ENCODE data around the gene ADAM12. TPM values are rescaled to one million over a fixed set of nuclear protein-coding genes. Genes with fewer than 3 reads are reported as not detected.

Gene ADAM12
- total and polyA plus RNA-seq, 10 of the 15 experiments (the other 5 are each of a cell fraction or from before 2014, with no cell fraction given) = under 0.01 to 0.62 (median 0.04) TPM; not detected in 5

DNA sequence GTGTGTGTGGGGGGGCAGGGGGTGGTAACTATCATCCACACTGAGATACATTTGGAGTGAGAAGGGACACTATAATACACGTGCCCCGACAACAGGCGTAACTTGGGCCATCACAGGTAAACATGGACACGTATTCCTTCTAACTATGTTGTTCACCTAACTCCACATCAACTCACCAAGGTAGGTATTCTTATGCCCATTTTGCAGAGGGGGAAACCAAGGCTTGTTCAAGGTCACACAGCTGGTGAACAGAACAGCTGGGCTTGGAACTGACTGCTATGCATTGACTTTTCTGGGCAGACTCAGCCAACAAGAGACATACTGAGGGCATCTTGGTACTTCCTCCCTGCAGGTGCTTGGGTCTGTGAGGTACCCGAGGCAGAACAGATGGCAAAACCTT is 170.1 kb downstream of the ADAM12 start:
- in situ Hi-C loops (cut with MboI) = no loop called here
- Histone ChIP-seq H3K4me1 (ENCODE audit: control insufficient read depth, insufficient read depth, low read length) (no peaks in the 10 kb centered on the region), H3K9ac (ENCODE audit: control insufficient read depth, insufficient read depth, low read length) (no peak overlapping the region), H4K20me1 (ENCODE audit: control insufficient read depth, insufficient read depth) (no peaks in the 10 kb centered on the region), H3K9me3 (replicated peaks; ENCODE audit: control insufficient read depth, insufficient read depth, low read length) (no peaks in the 10 kb centered on the region), H3K4me3 (no peak overlapping the region), H3K79me2 (ENCODE audit: control insufficient read depth, insufficient read depth, low read length) (no peaks in the 10 kb centered on the region), H2AFZ (ENCODE audit: control insufficient read depth, low read depth, low read length) (no peak overlapping the region), H3K27ac (ENCODE audit: control insufficient read depth, insufficient read depth) (no peak overlapping the region), H3K27me3 (replicated peaks in 1 of 2; ENCODE audit: control insufficient read depth in 2 of 2, insufficient read depth in 2 of 2, low read length in 1 of 2) (no peaks in the 10 kb centered on the region), H3K36me3 (ENCODE audit: control insufficient read depth in 2 of 2, insufficient read depth in 2 of 2, low read length in 1 of 2) (no peaks in the 10 kb centered on the region), H3K4me2 (ENCODE audit: control insufficient read depth, insufficient read depth) (no peak overlapping the region)
- ChIA-PET CTCF (interaction anchor here (0.6 kb wide), 1 partner anchor 11 kb away, joined by 3 read pairs; no protein-coding TSS in a partner anchor), RAD21 (ENCODE audit: unreplicated experiment) (no interaction called here), POLR2A (interaction anchor here (0.7 kb wide), 1 partner anchor 1979 kb away, joined by 3 read pairs; no protein-coding TSS in a partner anchor), SMC1A (ENCODE audit: uncharacterized antibody, unreplicated experiment) (no interaction called here)
- DNase-seq (ENCODE audit: low read depth, low spot score) (no peak), FAIRE-seq (no peak), ATAC-seq (no peak)
- no TSS peak for BruUV-seq (replicated peaks)
- TF ChIP-seq, protein P1, sequence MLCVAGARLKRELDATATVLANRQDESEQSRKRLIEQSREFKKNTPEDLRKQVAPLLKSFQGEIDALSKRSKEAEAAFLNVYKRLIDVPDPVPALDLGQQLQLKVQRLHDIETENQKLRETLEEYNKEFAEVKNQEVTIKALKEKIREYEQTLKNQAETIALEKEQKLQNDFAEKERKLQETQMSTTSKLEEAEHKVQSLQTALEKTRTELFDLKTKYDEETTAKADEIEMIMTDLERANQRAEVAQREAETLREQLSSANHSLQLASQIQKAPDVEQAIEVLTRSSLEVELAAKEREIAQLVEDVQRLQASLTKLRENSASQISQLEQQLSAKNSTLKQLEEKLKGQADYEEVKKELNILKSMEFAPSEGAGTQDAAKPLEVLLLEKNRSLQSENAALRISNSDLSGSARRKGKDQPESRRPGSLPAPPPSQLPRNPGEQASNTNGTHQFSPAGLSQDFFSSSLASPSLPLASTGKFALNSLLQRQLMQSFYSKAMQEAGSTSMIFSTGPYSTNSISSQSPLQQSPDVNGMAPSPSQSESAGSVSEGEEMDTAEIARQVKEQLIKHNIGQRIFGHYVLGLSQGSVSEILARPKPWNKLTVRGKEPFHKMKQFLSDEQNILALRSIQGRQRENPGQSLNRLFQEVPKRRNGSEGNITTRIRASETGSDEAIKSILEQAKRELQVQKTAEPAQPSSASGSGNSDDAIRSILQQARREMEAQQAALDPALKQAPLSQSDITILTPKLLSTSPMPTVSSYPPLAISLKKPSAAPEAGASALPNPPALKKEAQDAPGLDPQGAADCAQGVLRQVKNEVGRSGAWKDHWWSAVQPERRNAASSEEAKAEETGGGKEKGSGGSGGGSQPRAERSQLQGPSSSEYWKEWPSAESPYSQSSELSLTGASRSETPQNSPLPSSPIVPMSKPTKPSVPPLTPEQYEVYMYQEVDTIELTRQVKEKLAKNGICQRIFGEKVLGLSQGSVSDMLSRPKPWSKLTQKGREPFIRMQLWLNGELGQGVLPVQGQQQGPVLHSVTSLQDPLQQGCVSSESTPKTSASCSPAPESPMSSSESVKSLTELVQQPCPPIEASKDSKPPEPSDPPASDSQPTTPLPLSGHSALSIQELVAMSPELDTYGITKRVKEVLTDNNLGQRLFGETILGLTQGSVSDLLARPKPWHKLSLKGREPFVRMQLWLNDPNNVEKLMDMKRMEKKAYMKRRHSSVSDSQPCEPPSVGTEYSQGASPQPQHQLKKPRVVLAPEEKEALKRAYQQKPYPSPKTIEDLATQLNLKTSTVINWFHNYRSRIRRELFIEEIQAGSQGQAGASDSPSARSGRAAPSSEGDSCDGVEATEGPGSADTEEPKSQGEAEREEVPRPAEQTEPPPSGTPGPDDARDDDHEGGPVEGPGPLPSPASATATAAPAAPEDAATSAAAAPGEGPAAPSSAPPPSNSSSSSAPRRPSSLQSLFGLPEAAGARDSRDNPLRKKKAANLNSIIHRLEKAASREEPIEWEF (IDR thresholded peaks at IDR 0.05; ENCODE audit: insufficient replicate concordance, low read depth, low read length) = no peak
- TF ChIP-seq RAD51 (IDR thresholded peaks at IDR 0.05) (no peak), CBX5 (IDR thresholded peaks at IDR 0.05; ENCODE audit: low read depth) (no peak), STAT1 (conservative IDR thresholded peaks at IDR 0.05) (no peak), POLR2AphosphoS5 (IDR thresholded peaks at IDR 0.05; ENCODE audit: low read length) (no peak), EZH2 (IDR thresholded peaks at IDR 0.05; ENCODE audit: borderline replicate concordance, control insufficient read depth, low read depth, low read length) (no peak), HDAC6 (IDR thresholded peaks at IDR 0.05; ENCODE audit: unreplicated experiment) (no peak), CHD2 (IDR thresholded peaks at IDR 0.05; ENCODE audit: borderline replicate concordance, low read depth, low read length) (no peak)
- TF ChIP-seq, protein P2, sequence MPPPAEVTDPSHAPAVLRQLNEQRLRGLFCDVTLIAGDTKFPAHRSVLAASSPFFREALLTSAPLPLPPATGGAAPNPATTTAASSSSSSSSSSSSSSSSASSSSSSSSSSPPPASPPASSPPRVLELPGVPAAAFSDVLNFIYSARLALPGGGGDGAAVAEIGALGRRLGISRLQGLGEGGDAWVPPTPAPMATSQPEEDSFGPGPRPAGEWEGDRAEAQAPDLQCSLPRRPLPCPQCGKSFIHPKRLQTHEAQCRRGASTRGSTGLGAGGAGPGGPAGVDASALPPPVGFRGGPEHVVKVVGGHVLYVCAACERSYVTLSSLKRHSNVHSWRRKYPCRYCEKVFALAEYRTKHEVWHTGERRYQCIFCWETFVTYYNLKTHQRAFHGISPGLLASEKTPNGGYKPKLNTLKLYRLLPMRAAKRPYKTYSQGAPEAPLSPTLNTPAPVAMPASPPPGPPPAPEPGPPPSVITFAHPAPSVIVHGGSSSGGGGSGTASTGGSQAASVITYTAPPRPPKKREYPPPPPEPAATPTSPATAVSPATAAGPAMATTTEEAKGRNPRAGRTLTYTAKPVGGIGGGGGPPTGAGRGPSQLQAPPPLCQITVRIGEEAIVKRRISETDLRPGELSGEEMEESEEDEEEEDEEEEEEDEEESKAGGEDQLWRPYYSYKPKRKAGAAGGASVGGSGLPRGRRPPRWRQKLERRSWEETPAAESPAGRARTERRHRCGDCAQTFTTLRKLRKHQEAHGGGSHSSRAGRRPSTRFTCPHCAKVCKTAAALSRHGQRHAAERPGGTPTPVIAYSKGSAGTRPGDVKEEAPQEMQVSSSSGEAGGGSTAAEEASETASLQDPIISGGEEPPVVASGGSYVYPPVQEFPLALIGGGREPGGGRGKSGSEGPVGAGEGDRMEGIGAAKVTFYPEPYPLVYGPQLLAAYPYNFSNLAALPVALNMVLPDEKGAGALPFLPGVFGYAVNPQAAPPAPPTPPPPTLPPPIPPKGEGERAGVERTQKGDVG (CRISPR knock-in tag; IDR thresholded peaks at IDR 0.05) = no peak
- TF ChIP-seq, protein P3, sequence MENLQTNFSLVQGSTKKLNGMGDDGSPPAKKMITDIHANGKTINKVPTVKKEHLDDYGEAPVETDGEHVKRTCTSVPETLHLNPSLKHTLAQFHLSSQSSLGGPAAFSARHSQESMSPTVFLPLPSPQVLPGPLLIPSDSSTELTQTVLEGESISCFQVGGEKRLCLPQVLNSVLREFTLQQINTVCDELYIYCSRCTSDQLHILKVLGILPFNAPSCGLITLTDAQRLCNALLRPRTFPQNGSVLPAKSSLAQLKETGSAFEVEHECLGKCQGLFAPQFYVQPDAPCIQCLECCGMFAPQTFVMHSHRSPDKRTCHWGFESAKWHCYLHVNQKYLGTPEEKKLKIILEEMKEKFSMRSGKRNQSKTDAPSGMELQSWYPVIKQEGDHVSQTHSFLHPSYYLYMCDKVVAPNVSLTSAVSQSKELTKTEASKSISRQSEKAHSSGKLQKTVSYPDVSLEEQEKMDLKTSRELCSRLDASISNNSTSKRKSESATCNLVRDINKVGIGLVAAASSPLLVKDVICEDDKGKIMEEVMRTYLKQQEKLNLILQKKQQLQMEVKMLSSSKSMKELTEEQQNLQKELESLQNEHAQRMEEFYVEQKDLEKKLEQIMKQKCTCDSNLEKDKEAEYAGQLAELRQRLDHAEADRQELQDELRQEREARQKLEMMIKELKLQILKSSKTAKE (IDR thresholded peaks at IDR 0.05; ENCODE audit: low read depth, poor library complexity, severe bottlenecking) = no peak
- WGBS (ENCODE audit: insufficient coverage, insufficient replicate concordance, low lambda C conversion rate, missing lambda C conversion rate) = 62% methylated on average over 5 of the region's 5 CpGs
- intact Hi-C loops (cut with micrococcal nuclease; ENCODE audit: unreplicated experiment) = no loop called here

Measured in GM12878 (cell line).